ENCODE data around the gene DHX9.

DNA sequence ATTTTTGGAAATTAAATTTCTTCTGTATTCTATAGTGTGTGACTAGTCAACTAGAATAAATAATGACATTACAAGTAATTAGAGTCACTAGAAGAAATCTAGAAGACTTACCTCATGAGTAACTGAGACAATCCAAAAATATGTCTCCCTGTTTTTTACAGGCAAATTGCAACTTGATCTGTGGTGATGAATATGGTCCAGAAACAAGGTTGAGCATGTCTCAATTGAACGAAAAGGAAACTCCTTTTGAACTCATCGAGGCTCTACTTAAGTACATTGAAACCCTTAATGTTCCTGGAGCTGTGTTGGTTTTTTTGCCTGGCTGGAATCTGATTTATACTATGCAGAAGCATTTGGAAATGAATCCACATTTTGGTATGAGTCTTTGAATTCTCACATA, 36.7 kb downstream of the DHX9 start:
- TF ChIP-seq, protein P1, sequence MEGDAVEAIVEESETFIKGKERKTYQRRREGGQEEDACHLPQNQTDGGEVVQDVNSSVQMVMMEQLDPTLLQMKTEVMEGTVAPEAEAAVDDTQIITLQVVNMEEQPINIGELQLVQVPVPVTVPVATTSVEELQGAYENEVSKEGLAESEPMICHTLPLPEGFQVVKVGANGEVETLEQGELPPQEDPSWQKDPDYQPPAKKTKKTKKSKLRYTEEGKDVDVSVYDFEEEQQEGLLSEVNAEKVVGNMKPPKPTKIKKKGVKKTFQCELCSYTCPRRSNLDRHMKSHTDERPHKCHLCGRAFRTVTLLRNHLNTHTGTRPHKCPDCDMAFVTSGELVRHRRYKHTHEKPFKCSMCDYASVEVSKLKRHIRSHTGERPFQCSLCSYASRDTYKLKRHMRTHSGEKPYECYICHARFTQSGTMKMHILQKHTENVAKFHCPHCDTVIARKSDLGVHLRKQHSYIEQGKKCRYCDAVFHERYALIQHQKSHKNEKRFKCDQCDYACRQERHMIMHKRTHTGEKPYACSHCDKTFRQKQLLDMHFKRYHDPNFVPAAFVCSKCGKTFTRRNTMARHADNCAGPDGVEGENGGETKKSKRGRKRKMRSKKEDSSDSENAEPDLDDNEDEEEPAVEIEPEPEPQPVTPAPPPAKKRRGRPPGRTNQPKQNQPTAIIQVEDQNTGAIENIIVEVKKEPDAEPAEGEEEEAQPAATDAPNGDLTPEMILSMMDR (IDR thresholded peaks at IDR 0.05; ENCODE audit: insufficient read depth, low read length) = no peak
- TF ChIP-seq REST (IDR thresholded peaks at IDR 0.05; ENCODE audit: insufficient replicate concordance, low read depth) (no peak), SPI1 (IDR thresholded peaks at IDR 0.05; ENCODE audit: borderline replicate concordance, low read depth) (no peak), POLR2AphosphoS5 (IDR thresholded peaks at IDR 0.05; ENCODE audit: low read depth) (no peak), GABPA (IDR thresholded peaks at IDR 0.05; ENCODE audit: low read depth) (no peak)

Measured in HL-60 (cell line).